Suprapubic skin (tissue), 3 donors: ENCODE results near the gene LARP4B.

Source experiments
- CTCF ChIP-seq, 2 donors: fragments of 200-600 bp in 1 of 2; fragments of 450-650 bp in 1 of 2; sonication (generic) in 1 of 2; IDR thresholded peaks; one replicate each; pipeline ENCODE4 v1.5.1; 2016 to 2019; ENCODE audit warnings: antibody characterized with exemption in 2 of 2, mild to moderate bottlenecking in 1 of 2, moderate library complexity in 1 of 2
- POLR2A ChIP-seq, 2 donors: fragments of 450-650 bp; IDR thresholded peaks; one replicate each; pipeline ENCODE4 v1.6.1; 2017; ENCODE audit warnings: antibody characterized with exemption in 2 of 2, mild to moderate bottlenecking in 2 of 2, moderate library complexity in 2 of 2

- TF ChIP-seq POLR2A (IDR thresholded peaks at IDR 0.05): no peak
- no peak for TF ChIP-seq CTCF (IDR thresholded peaks at IDR 0.05)
Measured at GRCh38 chr10:958856-959255, 27.4 kb upstream of the LARP4B start.
